GM19099 (cell line): Measurements from ENCODE around the gene CTNNA1.

Experiments
- POLR2A ChIP-seq: IDR thresholded peaks from 3 replicates; pipeline ENCODE4 v1.6.1; 2011; ENCODE audit warnings: low read depth; ENCODE audit not compliant: insufficient read length; ENCODE audit errors: extremely low read depth

Gene CTNNA1

GRCh38 chr5:138721979-138722378 is 31.2 kb upstream of the CTNNA1 start:
- no peak for TF ChIP-seq POLR2A

- no peak for TF ChIP-seq POLR2A
These were observed 30.6 kb upstream of the CTNNA1 start for GRCh38 chr5:138722544-138723177.

- TF ChIP-seq POLR2A = no peak
These were observed 28.6 kb upstream of the CTNNA1 start for GRCh38 chr5:138724470-138725146.

- TF ChIP-seq POLR2A = no peak
These were observed 27.9 kb upstream of the CTNNA1 start for GRCh38 chr5:138725153-138725817.

GRCh38 chr5:138725818-138726416 is 27.3 kb upstream of the CTNNA1 start:
- no peak for TF ChIP-seq POLR2A

GRCh38 chr5:138726848-138727247 is 26.4 kb upstream of the CTNNA1 start:
- TF ChIP-seq POLR2A = no peak

- TF ChIP-seq POLR2A = no peak
These were observed 20.8 kb upstream of the CTNNA1 start for GRCh38 chr5:138732466-138732865.

- TF ChIP-seq POLR2A = no peak
These were observed 20.3 kb upstream of the CTNNA1 start for GRCh38 chr5:138732933-138733332.

GRCh38 chr5:138733509-138733908 is 19.7 kb upstream of the CTNNA1 start:
- no peak for TF ChIP-seq POLR2A

GRCh38 chr5:138736293-138736692 is 16.9 kb upstream of the CTNNA1 start:
- TF ChIP-seq POLR2A = no peak

- no peak for TF ChIP-seq POLR2A
These were observed 15.5 kb upstream of the CTNNA1 start for GRCh38 chr5:138737494-138738265.

- TF ChIP-seq POLR2A = no peak
These were observed 14.8 kb upstream of the CTNNA1 start for GRCh38 chr5:138738399-138738798.

- TF ChIP-seq POLR2A = no peak
These were observed 13.3 kb upstream of the CTNNA1 start for GRCh38 chr5:138739938-138740337.

- TF ChIP-seq POLR2A = no peak
These were observed 9.7 kb upstream of the CTNNA1 start for GRCh38 chr5:138743484-138743883.

- TF ChIP-seq POLR2A = no peak
These were observed 8.0 kb upstream of the CTNNA1 start for GRCh38 chr5:138745268-138745667.
